Fibroblast of gingiva (primary cell): ENCODE results near the gene TRIP4.
"Not testable (repeated sequence)": the region's sequence is repeated elsewhere in the genome, so short reads cannot be mapped to it uniquely, and the experiment has no call there.

Source experiments
- DNase-seq: peaks from one replicate; pipeline ENCODE4 v3.0.0-alpha.2; 2011; ENCODE audit warnings: low read depth

Gene TRIP4

GRCh38 chr15:64381000-64381751 is 6.5 kb upstream of the TRIP4 start, which contains the start of gene PCLAF:
Gene PCLAF, minus strand, starts transcription at chr15:64381441. Its CDS starts 70 bp downstream, at chr15:64381371.
- DNase-seq = peak; percentile 94

DNA sequence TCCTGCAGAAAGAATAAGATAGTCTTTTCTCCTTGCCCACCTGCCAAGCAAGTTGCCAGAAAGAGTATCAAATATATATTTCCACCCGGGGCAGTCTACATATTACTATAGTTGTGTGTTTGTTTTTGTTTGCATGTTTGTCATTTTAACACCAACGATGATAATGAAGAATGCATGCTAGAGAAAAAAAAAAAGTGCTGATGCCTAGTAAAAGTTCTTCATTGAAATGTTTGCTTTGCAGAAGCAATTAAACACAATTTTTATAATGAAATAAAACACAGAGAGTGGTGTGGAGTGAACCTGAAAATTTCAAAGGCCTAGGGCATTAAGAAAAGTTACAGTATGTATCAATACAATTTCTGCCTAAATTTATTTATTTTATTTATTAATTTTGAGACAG is 3.9 kb upstream of the TRIP4 start:
- no peak for DNase-seq

DNA sequence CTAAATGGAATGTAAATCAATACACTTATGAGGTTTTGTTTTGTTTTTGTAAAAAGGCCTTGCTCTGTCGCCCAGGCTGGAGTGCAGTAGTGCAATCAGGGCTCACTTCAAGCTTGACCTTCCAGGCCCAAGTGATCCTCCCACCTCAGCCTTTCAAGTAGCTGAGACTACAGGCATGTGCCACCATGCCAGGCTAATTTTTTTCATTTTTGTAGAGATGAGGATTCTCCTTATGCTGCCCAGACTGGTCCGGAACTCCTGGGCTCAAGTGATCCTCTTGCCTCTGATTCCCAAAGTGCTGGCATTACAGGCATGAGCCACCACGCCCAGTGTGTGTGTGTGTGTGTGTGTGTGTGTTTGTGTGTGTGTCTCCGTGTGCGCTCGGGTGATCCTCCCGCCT is 1.3 kb upstream of the TRIP4 start:
- DNase-seq = no peak

- no peak for DNase-seq
Measured at GRCh38 chr15:64389036-64389435, 1.4 kb downstream of the TRIP4 start.

DNA sequence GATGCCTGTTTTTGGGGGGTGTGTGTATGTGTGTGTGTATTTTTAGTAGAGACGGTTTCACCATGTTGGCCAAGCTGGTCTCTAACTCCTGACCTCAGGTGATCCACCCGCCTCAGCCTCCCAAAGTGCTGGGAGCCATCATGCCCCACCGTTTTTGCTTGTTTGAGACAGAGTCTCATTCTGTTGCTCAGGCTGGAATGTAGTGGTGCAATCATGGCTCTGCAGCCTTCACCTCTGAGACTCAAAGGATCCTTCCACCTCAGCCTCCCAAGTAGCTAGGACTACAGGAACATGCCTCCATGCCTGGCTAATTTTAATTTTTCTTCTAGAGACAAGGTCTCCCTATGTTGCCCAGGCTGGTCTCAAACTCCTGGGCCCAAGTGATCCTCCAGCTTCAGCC is 4.8 kb downstream of the TRIP4 start:
- not testable (repeated sequence) for DNase-seq

DNA sequence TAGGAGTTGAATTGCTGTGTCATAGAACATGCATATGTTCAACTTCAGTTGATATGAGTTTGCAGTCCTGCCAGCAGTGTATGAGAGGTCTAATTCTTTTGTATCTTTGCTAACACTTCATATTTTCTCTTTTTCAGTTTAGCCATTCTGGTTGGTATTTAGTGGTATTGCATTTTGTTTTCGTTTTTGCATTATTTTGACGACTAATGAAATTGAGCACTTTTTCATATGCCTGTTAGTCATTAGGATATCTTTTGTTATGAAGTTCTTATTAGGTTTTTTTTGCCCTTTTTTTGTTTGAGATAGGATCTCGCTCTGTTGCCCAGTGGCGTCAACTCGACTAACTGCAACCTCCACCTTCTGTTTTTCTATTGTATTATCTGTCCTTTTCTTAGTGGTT is 9.2 kb downstream of the TRIP4 start:
- DNase-seq = no peak

GRCh38 chr15:64398575-64398974 is 10.9 kb downstream of the TRIP4 start:
- DNase-seq = no peak

DNA sequence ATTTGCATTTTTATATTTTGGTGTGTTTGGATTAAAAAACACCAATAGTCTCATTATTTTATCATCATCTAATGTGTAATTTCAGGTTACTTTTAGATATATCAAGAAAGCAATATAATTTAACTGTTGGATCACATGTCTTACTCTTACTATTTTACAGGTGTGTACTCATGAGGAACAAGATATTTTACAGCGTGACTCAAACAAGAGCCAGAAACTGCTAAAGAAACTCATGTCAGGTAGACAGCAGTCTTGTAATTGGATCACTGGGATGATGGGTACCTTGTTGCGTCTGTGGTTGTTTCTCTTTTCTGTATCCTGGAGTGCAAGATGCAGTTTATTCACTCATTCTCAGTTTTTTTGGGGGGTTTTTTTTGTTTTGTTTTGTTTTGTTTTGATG is 12.9 kb downstream of the TRIP4 start:
- DNase-seq = no peak

- DNase-seq = no peak
Measured at GRCh38 chr15:64412216-64412615, 24.6 kb downstream of the TRIP4 start.

DNA sequence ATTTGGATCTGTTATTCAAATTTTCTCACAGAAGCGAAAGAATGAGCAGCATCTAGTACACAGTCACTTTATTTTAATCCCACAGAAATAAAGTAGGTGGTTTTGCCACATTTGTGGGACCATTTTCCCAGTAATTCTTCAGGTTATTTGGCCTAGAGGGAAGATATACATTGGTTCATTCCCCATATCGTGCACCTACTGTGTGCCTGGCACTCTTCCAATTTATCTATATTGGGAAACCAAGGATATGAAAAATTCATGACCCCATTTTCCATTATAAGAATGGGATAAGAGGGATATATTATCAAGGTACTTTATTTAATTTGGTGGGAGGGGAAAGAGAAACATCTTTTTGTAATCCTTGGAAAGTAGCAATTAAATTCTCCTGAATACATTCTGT is 35.1 kb downstream of the TRIP4 start:
- no peak for DNase-seq

- DNase-seq = no peak
Measured at GRCh38 chr15:64423970-64424369, 36.3 kb downstream of the TRIP4 start.

- no peak for DNase-seq
Measured at GRCh38 chr15:64425221-64425620, 37.6 kb downstream of the TRIP4 start.

DNA sequence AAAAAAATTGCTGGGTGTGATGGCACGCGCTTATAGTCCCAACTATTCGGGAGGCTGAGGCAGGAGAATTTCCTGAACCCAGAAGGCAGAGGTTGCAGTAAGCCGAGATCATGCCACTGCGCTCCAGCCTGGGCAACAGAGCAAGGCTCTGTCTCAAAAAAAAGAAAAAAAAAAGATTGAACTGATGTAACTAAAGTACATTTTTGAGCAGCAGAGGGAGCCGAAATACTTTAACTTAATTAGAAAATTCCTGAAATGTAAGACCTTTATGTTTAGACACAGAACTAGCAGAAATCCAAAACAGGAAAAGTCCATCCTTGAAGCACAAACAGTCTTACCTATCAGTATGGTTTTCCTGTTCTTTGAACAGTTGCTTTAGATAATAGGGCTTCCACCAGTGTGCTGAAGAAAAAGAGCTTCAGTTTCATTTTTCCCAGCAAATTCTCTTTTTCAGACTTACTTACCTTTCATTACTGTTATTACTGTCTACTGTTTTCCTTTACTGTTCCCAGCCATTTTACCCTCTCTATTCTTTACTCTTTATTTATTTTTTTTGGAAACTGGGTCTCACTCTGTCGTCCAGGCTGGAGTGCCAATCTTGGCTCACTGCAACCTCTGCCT is 39.3 kb downstream of the TRIP4 start:
- DNase-seq = peak; percentile 43

- DNase-seq = no peak
Measured at GRCh38 chr15:64429448-64429847, 41.8 kb downstream of the TRIP4 start.

DNA sequence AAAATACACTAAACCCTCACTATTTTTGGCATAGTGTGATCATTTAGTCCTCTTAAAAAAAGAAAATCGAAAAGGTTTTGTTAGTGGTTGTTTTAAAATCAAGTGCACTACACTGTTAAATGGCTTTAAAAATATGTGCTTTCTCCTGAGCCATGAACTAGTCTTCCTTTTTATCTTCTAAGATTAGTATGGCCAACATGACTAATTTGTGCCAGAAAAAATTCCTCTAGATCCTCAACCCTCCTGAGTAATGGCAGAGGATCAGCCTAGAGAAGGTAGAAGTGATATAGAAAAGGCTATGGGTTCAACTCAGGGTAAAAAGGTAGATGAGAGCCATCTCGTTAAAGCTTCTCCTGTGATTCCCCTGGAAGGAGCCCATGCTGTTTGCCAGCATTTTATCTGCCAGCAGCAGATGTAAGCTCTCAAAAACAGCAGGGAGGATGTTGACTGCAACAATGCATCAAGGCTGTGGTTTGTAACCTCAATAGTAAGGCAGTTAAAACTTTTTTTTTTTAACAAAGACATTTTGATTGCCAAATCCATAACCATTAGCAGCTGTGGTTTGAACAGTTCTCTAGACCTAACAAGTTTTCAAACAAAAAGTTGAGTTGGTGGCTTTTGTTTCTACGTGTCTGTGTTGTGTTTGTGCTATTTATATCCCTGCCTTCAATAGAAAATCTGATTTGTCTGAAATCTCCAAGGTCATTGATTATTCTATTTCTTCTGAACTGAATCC is 42.5 kb downstream of the TRIP4 start:
- DNase-seq = peak; percentile 93

DNA sequence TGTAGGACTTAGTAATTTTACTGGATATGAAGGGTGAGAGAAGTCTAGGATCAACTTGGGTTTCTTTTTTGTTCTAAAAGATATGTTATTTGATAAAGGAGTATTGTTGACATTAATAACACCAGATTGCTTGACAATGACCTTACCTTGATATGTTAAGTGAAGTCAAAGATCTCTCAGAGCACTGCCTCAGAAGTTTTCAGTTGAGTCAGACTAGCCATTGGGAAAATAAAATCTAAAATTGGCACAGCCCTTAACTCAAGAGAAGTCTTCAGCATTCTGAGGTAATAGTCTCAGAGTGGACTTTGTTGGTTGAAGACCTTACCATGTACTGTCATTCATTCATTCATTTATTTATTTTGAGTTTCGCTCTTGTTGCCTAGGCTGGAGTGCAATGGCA is 50.3 kb downstream of the TRIP4 start:
- no peak for DNase-seq

- no peak for DNase-seq
Measured at GRCh38 chr15:64438653-64439447, 51.2 kb downstream of the TRIP4 start.

DNA sequence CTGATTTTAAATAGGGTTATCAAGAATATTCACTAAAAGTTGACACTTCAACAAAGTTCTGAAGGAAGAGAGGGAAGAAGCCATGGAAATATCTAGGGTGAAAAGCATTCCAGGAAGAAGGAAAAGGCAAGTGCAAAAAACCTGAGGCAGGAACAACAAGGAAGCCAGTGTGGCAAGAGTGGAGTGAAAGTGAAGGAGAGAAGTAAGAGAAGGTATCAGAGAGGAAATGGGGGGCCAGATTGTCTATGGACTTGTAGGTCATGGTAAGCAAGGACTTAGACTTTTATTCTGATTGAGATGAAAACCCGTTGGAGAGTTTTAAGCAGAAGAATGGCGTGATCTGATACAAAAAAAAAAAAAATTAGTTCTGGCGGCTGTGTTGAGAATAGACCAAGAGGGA is 54.2 kb downstream of the TRIP4 start:
- DNase-seq = no peak

- DNase-seq = no peak
Measured at GRCh38 chr15:64443016-64443415, 55.4 kb downstream of the TRIP4 start.

GRCh38 chr15:64443747-64444621 is 56.3 kb downstream of the TRIP4 start:
- DNase-seq = peak; percentile 43

DNA sequence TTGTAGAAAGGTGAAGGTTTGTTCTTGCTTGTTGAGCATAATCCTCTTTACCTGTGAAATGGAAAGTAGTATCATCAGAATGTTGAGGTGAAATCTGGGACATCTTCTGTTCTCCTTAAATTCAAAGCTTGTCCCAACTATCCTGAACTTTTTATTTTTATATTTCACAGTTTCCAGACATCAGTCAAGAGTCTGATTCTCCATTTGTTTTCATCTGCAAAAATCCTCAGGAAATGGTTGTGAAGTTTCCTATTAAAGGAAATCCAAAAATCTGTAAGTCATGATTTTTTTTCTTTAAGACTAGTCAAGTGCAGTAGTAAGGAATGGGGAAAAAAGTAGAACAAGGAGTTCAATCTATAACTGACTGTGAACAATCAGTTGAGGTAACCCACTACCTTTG is 57.2 kb downstream of the TRIP4 start:
- DNase-seq = no peak
